HG03060 (cell line): ENCODE data around the gene IL22RA1.

Experiments used
- ATAC-seq: cut with Tn5 transposase; IDR thresholded peaks from one replicate; pipeline ENCODE4 v1.9.1; 2021; ENCODE audit warnings: low read depth, moderate number of reproducible peaks; ENCODE audit not compliant: unreplicated experiment

The IL22RA1 gene

GRCh38 chr1:24117722-24118409 is 25.1 kb downstream of the IL22RA1 start:
- no peak for ATAC-seq

GRCh38 chr1:24117132-24117531 is 25.8 kb downstream of the IL22RA1 start:
- no peak for ATAC-seq

GRCh38 chr1:24114753-24115152 is 28.2 kb downstream of the IL22RA1 start:
- ATAC-seq, result no peak

- no peak for ATAC-seq
Measured at GRCh38 chr1:24113641-24114033, 29.3 kb downstream of the IL22RA1 start.

- ATAC-seq, result no peak
Measured at GRCh38 chr1:24111996-24112779, 30.8 kb downstream of the IL22RA1 start, which contains the start of gene MYOM3. MYOM3 (minus strand) TSS chr1:24112135; CDS start chr1:24108636, 3,499 bp downstream.

- no peak for ATAC-seq
Measured at GRCh38 chr1:24111262-24111995, 31.5 kb downstream of the IL22RA1 start.

- no peak for ATAC-seq
Measured at GRCh38 chr1:24110642-24111261, 32.2 kb downstream of the IL22RA1 start.

GRCh38 chr1:24109686-24110475 is 33.1 kb downstream of the IL22RA1 start:
- no peak for ATAC-seq

GRCh38 chr1:24109166-24109483 is 33.8 kb downstream of the IL22RA1 start:
- no peak for ATAC-seq

- ATAC-seq, result no peak
Measured at GRCh38 chr1:24108334-24109165, 34.4 kb downstream of the IL22RA1 start.

- ATAC-seq, result no peak
Measured at GRCh38 chr1:24107462-24108138, 35.3 kb downstream of the IL22RA1 start.

GRCh38 chr1:24105368-24106160 is 37.4 kb downstream of the IL22RA1 start:
- no peak for ATAC-seq

- no peak for ATAC-seq
Measured at GRCh38 chr1:24104854-24105253, 38.1 kb downstream of the IL22RA1 start.

- no peak for ATAC-seq
Measured at GRCh38 chr1:24103879-24104278, 39.1 kb downstream of the IL22RA1 start.

GRCh38 chr1:24103408-24103807 is 39.5 kb downstream of the IL22RA1 start:
- ATAC-seq, result no peak

GRCh38 chr1:24102961-24103360 is 40.0 kb downstream of the IL22RA1 start:
- ATAC-seq, result no peak

- no peak for ATAC-seq
Measured at GRCh38 chr1:24101796-24102586, 40.9 kb downstream of the IL22RA1 start.
